Kidney epithelial cell (primary cell): ENCODE measurements around the gene CXCL14. TPM values are rescaled to one million over a fixed set of nuclear protein-coding genes. Genes with fewer than 3 reads are reported as not detected.

Experiments
- DNase-seq: peaks from one replicate; pipeline ENCODE4 v3.0.0-alpha.2; 2010; ENCODE audit warnings: low read depth
- H3K27me3 ChIP-seq: 2 replicates; pipeline ENCODE4 v1.6.0; 2011; ENCODE audit warnings: low read length; ENCODE audit not compliant: control insufficient read depth, insufficient read depth
- H3K36me3 ChIP-seq: 2 replicates; pipeline ENCODE4 v1.5.1; 2011; ENCODE audit warnings: low read length; ENCODE audit not compliant: control insufficient read depth, insufficient read depth
- H3K4me3 ChIP-seq: 2 replicates; pipeline ENCODE4 v1.5.1; 2011; ENCODE audit warnings: low read depth, mild to moderate bottlenecking, control low read depth, low read length
- CTCF ChIP-seq: IDR thresholded peaks from 2 replicates; pipeline ENCODE4 v1.5.1; 2011; ENCODE audit warnings: mild to moderate bottlenecking, moderate library complexity, low read length, control low read depth, inconsistent platforms; ENCODE audit not compliant: insufficient read depth, poor library complexity, severe bottlenecking
- total RNA-seq: library from RNA; depleted of rRNA; stranded (reverse); fragments of >200 nt; gene quantifications from 2 replicates; pipeline ENCODE4 v1.2.3, GENCODE V29; 2015

The CXCL14 gene
- total RNA-seq, 1 donor from 2014 or later: not detected

DNA sequence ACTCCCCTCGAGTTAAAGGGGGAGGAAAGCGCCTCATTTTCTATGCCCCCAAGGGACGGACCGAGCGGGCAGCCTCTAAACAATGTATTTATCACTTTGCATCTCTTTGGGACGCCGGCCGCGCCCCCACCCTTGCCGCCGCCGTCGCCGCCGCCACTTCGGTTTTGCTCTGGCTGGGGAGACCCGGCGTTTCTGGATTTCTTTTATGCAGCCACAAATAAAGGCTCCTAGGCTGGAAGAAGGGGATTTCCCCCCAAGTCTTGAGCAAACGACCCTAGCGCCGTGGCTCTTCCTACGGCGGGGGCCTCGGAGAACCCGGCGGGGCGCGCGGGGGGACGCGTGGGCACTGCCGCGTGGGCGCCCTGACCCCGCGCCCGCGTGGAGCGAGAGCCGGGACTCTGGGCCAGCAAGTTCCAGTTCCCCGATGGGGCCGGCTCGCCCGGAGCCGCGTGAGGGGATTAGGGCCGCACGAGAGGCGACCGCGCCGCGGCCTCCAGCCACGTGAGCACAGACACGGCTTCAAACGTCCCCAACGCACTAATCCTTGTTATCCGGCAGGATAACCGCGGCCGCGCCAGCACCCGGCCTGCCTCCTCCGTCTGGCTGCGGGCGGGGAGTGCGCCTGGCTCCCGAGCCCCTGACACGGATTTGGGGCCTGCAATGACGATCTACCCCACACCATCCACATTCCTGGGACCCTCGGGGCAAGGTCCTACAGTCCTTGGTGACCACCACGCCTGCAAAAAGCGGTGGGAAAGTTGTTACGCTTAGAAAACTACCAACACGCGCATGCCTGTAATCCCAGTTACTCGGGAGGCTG lies 35.1 kb downstream of the CXCL14 start:
- Histone ChIP-seq H3K4me3 (no peak overlapping the region), H3K36me3 (no peaks in the 10 kb centered on the region), H3K27me3 (peaks cover 86% of the 10 kb centered on the region)
- no peak for DNase-seq
- TF ChIP-seq CTCF: no peak

- DNase-seq: no peak
- Histone ChIP-seq H3K27me3 (peaks cover 84% of the 10 kb centered on the region), H3K36me3 (no peaks in the 10 kb centered on the region), H3K4me3 (no peak overlapping the region)
- TF ChIP-seq CTCF: no peak
Observed at GRCh38 chr5:135543001-135543484, 35.7 kb downstream of the CXCL14 start.

DNA sequence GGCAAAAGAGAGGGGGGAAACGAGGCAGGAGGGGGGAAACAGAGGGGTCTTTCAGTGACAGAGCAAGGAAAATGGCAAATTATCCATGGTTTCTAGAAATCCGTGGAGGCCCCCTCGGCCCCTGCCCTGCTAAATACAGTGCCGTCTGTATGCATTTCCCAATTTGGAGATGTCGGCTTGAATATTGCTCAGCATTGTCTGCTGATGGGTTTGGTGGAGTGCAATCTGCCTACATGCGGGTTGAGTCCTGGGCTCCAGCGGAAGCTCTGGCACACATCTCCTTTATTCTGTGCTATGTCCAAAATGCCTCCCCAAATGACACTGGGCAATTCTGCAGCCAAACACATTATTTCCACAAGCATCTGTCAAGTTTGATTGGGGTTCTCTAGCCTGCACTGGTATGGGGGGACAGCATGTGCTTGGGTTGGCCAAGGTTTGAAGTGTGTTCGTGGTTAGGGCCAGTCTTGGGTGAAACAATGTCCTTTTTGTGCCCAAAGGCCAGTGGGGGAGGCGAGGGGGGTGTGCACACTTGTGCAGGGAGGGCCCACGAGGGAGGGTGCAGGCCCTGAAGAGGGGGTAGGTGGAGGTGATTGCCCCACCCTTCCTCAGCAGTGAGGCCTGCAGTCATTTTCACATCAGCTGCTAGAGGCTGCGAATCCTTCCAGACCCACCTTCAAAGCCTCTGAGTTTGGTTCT lies 36.8 kb downstream of the CXCL14 start:
- peaks cover 82% of the 10 kb centered on the region for H3K27me3 ChIP-seq
- H3K36me3 ChIP-seq: no peaks in the 10 kb centered on the region
- no peak for TF ChIP-seq CTCF
- DNase-seq: no peak
- no peak overlapping the region for H3K4me3 ChIP-seq

DNA sequence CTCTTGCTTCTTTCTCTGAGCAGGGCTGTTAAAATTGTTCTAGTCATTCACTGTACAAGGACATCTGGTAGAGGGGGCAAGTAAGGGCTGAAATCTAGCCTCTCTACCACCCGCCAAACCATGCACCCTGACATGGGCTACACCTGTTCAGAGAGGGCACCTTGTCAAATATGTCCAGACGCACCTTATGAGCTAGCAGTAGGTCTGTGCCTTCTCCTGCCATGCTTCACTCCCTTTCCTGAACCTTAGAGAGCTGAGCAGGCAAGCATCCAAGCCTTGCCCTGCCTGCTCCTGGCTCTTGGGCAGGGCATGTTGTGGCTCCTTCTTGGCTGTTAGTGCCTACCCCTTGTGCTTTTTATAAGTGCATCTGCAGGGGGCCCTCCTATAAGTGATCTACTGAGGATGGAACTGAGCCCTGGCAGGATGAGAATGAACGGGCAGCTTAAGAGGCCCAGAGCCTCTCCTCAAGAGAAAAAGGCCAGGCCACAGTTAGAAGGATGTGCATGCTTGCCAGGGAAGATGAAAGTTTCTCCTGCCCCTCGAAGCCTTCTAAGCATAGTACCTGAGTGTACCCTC lies 39.3 kb downstream of the CXCL14 start:
- peaks cover 81% of the 10 kb centered on the region for H3K27me3 ChIP-seq
- no peak for DNase-seq
- TF ChIP-seq CTCF: no peak
- H3K36me3 ChIP-seq: no peaks in the 10 kb centered on the region
- no peak overlapping the region for H3K4me3 ChIP-seq

- H3K27me3 ChIP-seq: peaks cover 79% of the 10 kb centered on the region
- no peak for TF ChIP-seq CTCF
- H3K36me3 ChIP-seq: no peaks in the 10 kb centered on the region
Observed at GRCh38 chr5:135538261-135538660, 40.5 kb downstream of the CXCL14 start.

More at GRCh38 chr5:135538261-135538660, 40.5 kb downstream of the CXCL14 start:
- no peak for DNase-seq
- no peak overlapping the region for H3K4me3 ChIP-seq
